Skin of body (tissue), 2 donors: ENCODE data around the gene HPN. TPM values are rescaled to one million over a fixed set of nuclear protein-coding genes. Genes with fewer than 3 reads are reported as not detected.
"Not testable (repeated sequence)": the region's sequence is repeated elsewhere in the genome, so short reads cannot be mapped to it uniquely, and the experiment has no call there.

Experiments
- DNase-seq: peaks from one replicate; lab custom pipeline; 2025; lab: John Stamatoyannopoulos, UW
- total RNA-seq: library from RNA; depleted of rRNA; stranded (reverse); fragments of >200 nt; gene quantifications from one replicate; pipeline ENCODE4 v1.2.3, GENCODE V29; 2014

HPN gene
- total RNA-seq, 1 donor from 2014 or later: 0.69 TPM

- no peak for DNase-seq
Observed at GRCh38 chr19:35008891-35009341, 32.6 kb upstream of the HPN start.

GRCh38 chr19:35009424-35010415 lies 31.8 kb upstream of the HPN start:
- no peak for DNase-seq

- no peak for DNase-seq
Observed at GRCh38 chr19:35011091-35011689, 30.3 kb upstream of the HPN start.

GRCh38 chr19:35011737-35012682 lies 29.5 kb upstream of the HPN start:
- no peak for DNase-seq

GRCh38 chr19:35013041-35013819 lies 28.3 kb upstream of the HPN start:
- DNase-seq: no peak

GRCh38 chr19:35013820-35014754 lies 27.4 kb upstream of the HPN start:
- DNase-seq: no peak

GRCh38 chr19:35014774-35015173 lies 26.7 kb upstream of the HPN start:
- DNase-seq: not testable (repeated sequence)

- DNase-seq: no peak
Observed at GRCh38 chr19:35015270-35015953, 26.1 kb upstream of the HPN start.

- no peak for DNase-seq
Observed at GRCh38 chr19:35015954-35016351, 25.6 kb upstream of the HPN start.

GRCh38 chr19:35017507-35017906 lies 24.0 kb upstream of the HPN start:
- DNase-seq: no peak

GRCh38 chr19:35018379-35018778 lies 23.1 kb upstream of the HPN start:
- DNase-seq: no peak

GRCh38 chr19:35019144-35019543 lies 22.4 kb upstream of the HPN start:
- no peak for DNase-seq

- DNase-seq: no peak
Observed at GRCh38 chr19:35021016-35021415, 20.5 kb upstream of the HPN start.

- DNase-seq: no peak
Observed at GRCh38 chr19:35021596-35021995, 19.9 kb upstream of the HPN start.

- no peak for DNase-seq
Observed at GRCh38 chr19:35022460-35022859, 19.1 kb upstream of the HPN start.

GRCh38 chr19:35023428-35023827 lies 18.1 kb upstream of the HPN start:
- no peak for DNase-seq

GRCh38 chr19:35024095-35024494 lies 17.4 kb upstream of the HPN start:
- no peak for DNase-seq

- no peak for DNase-seq
Observed at GRCh38 chr19:35025969-35026368, 15.6 kb upstream of the HPN start.

GRCh38 chr19:35026418-35026817 lies 15.1 kb upstream of the HPN start:
- DNase-seq: no peak
